WTC11 (cell line): ENCODE results near the gene LLGL1. TPM values are rescaled to one million over a fixed set of nuclear protein-coding genes. Genes with fewer than 3 reads are reported as not detected.
A peak's percentile ranks its signal among the peaks of the same experiment; 100 is the strongest.

Source experiments
- ATAC-seq: fragments of 200-7000 bp; cut with Tn5 transposase; 2 replicates; pipeline ENCODE4 v1.10.0; 2021; ENCODE audit warnings: mild to moderate bottlenecking, moderate library complexity
- CTCF ChIA-PET: fragments of 300-600 bp; sonication (Branson Sonifier 250); formaldehyde crosslinking; loops from one replicate; lab custom pipeline; 2021; ENCODE audit warnings: antibody characterized with exemption; lab: Charles Lee
- POLR2A ChIA-PET: fragments of 350-600 bp; sonication (Branson Sonifier 250); formaldehyde crosslinking; loops from one replicate; lab custom pipeline; 2021; ENCODE audit warnings: antibody characterized with exemption; lab: Charles Lee
- DNase-seq: peaks from one replicate; pipeline ENCODE4 v3.0.0; 2021; ENCODE audit warnings: low spot score
- H3K27ac Mint-ChIP-seq: 2 replicates; pipeline ENCODE4 v1.8.0; 2021; ENCODE audit warnings: mixed read lengths
- H3K27me3 Mint-ChIP-seq: 2 replicates; pipeline ENCODE4 v1.8.0; 2021; ENCODE audit warnings: low read depth, mild to moderate bottlenecking, moderate library complexity, mixed read lengths
- H3K36me3 Mint-ChIP-seq: 2 replicates; pipeline ENCODE4 v1.8.0; 2021; ENCODE audit warnings: mixed read lengths
- H3K4me1 Mint-ChIP-seq: 2 replicates; pipeline ENCODE4 v1.8.0; 2022; ENCODE audit warnings: mixed read lengths
- H3K4me3 Mint-ChIP-seq: 2 replicates; pipeline ENCODE4 v1.8.0; 2021; ENCODE audit warnings: mild to moderate bottlenecking, moderate library complexity, mixed read lengths
- H3K9me3 Mint-ChIP-seq: 2 replicates; pipeline ENCODE4 v1.8.0; 2021; ENCODE audit warnings: mixed read lengths
- ATF2 ChIP-seq: sonication (generic); formaldehyde crosslinking; IDR thresholded peaks from 2 replicates; pipeline ENCODE4 v1.8.1; 2022; ENCODE audit warnings: low read depth, missing genetic modification reagents, borderline replicate concordance
- CREM ChIP-seq: sonication (generic); formaldehyde crosslinking; IDR thresholded peaks from 2 replicates; pipeline ENCODE4 v1.8.1; 2022; ENCODE audit warnings: mild to moderate bottlenecking, missing genetic modification reagents, moderate library complexity
- E2F4 ChIP-seq: sonication (generic); formaldehyde crosslinking; IDR thresholded peaks from 2 replicates; pipeline ENCODE4 v1.8.1; 2022; ENCODE audit warnings: low read depth, mild to moderate bottlenecking, moderate library complexity, missing genetic modification reagents, borderline replicate concordance
- ERG ChIP-seq: fragments of 250-450 bp; sonication (Bioruptor Pico); IDR thresholded peaks from 2 replicates; pipeline ENCODE4 v1.8.0; 2021; ENCODE audit warnings: mild to moderate bottlenecking
- ESRRA ChIP-seq: sonication (generic); formaldehyde crosslinking; IDR thresholded peaks from 2 replicates; pipeline ENCODE4 v1.8.1; 2022; ENCODE audit warnings: mild to moderate bottlenecking, missing genetic modification reagents, borderline replicate concordance
- FOXJ3 ChIP-seq: sonication (generic); formaldehyde crosslinking; IDR thresholded peaks from 2 replicates; pipeline ENCODE4 v1.9.0; 2021; ENCODE audit warnings: missing genetic modification reagents, mild to moderate bottlenecking, borderline replicate concordance
- HMGA2 ChIP-seq: fragments of 250-450 bp; sonication (Bioruptor Pico); IDR thresholded peaks from 2 replicates; pipeline ENCODE4 v1.4.0; 2021; ENCODE audit warnings: mild to moderate bottlenecking, moderate library complexity
- HMGXB4 ChIP-seq: sonication (generic); formaldehyde crosslinking; IDR thresholded peaks from 2 replicates; pipeline ENCODE4 v1.8.1; 2023; ENCODE audit warnings: mild to moderate bottlenecking, moderate library complexity, missing genetic modification reagents
- MLX ChIP-seq: sonication (generic); formaldehyde crosslinking; IDR thresholded peaks from 2 replicates; pipeline ENCODE4 v1.8.1; 2023; ENCODE audit warnings: mild to moderate bottlenecking, missing genetic modification reagents, moderate library complexity
- SOX15 ChIP-seq: fragments of 250-450 bp; sonication (Bioruptor Pico); IDR thresholded peaks from 2 replicates; pipeline ENCODE4 v1.9.0; 2021; ENCODE audit warnings: mild to moderate bottlenecking
- STAT6 ChIP-seq: sonication (generic); formaldehyde crosslinking; conservative IDR thresholded peaks from 2 replicates; pipeline ENCODE4 v1.8.1; 2023; ENCODE audit warnings: mild to moderate bottlenecking, low read depth, missing genetic modification reagents, moderate library complexity
- ZNF263 ChIP-seq: sonication (generic); formaldehyde crosslinking; IDR thresholded peaks from 2 replicates; pipeline ENCODE4 v1.8.1; 2022; ENCODE audit warnings: low read depth, mild to moderate bottlenecking, moderate library complexity, missing genetic modification reagents
- ZNF396 ChIP-seq: fragments of 250-450 bp; sonication (Bioruptor Pico); IDR thresholded peaks from 2 replicates; pipeline ENCODE4 v1.8.0; 2021; ENCODE audit warnings: mild to moderate bottlenecking, moderate library complexity, borderline replicate concordance
- ZNF423 ChIP-seq: fragments of 250-450 bp; sonication (Bioruptor Pico); IDR thresholded peaks from 2 replicates; pipeline ENCODE4 v2.1.2; 2022; ENCODE audit warnings: mild to moderate bottlenecking, moderate library complexity
- total RNA-seq: library from RNA; stranded (reverse); gene quantifications from 3 replicates; pipeline ENCODE4 v1.2.3, GENCODE V29; 2021

Gene LLGL1
- total RNA-seq, 1 experiment from 2014 or later = 87.8 TPM

- ChIA-PET POLR2A (interaction anchor here (1.0 kb wide), 1 partner anchor 22 kb away, joined by 3 read pairs; no protein-coding TSS in a partner anchor), CTCF (no interaction called here)
- Mint-ChIP-seq H3K9me3 (no peaks in the 10 kb centered on the region), H3K4me3 (no peak overlapping the region), H3K27me3 (no peaks in the 10 kb centered on the region), H3K36me3 (peaks cover 31% of the 10 kb centered on the region), H3K4me1 (no peaks in the 10 kb centered on the region), H3K27ac (no peak overlapping the region)
- ATAC-seq (no peak), DNase-seq (no peak)
- no peak for TF ChIP-seq HMGXB4 (CRISPR knock-in tag)
- TF ChIP-seq CREM (CRISPR knock-in tag) = no peak
- no peak for TF ChIP-seq ATF2 (CRISPR knock-in tag)
- TF ChIP-seq HMGA2 = no peak
Observed at GRCh38 chr17:18237461-18237860, 12.0 kb downstream of the LLGL1 start.

GRCh38 chr17:18238299-18238698, 12.9 kb downstream of the LLGL1 start:
- Mint-ChIP-seq H3K27me3 (no peaks in the 10 kb centered on the region), H3K4me3 (no peak overlapping the region), H3K9me3 (no peaks in the 10 kb centered on the region), H3K4me1 (no peaks in the 10 kb centered on the region), H3K27ac (no peak overlapping the region), H3K36me3 (peaks cover 34% of the 10 kb centered on the region)
- DNase-seq = no peak
- TF ChIP-seq FOXJ3 (CRISPR knock-in tag) = no peak
- TF ChIP-seq ZNF396 (CRISPR knock-in tag) = no peak
- no peak for TF ChIP-seq SOX15 (CRISPR knock-in tag)
- no peak for TF ChIP-seq ZNF263 (CRISPR knock-in tag)
- no peak for TF ChIP-seq MLX (CRISPR knock-in tag)
- POLR2A ChIA-PET = interaction anchor here (1.0 kb wide), 1 partner anchor 21 kb away, joined by 3 read pairs; no protein-coding TSS in a partner anchor
- no peak for ATAC-seq
- CTCF ChIA-PET = no interaction called here

GRCh38 chr17:18240449-18240848, 15.0 kb downstream of the LLGL1 start:
- Mint-ChIP-seq H3K36me3 (peaks cover 29% of the 10 kb centered on the region), H3K27ac (no peak overlapping the region), H3K9me3 (no peaks in the 10 kb centered on the region), H3K4me3 (no peak overlapping the region), H3K27me3 (no peaks in the 10 kb centered on the region), H3K4me1 (peaks cover 2% of the 10 kb centered on the region; the same call in 1 of the 2 replicates)
- ChIA-PET CTCF (no interaction called here), POLR2A (no interaction called here)
- ATAC-seq = no peak
- DNase-seq = no peak
- no peak for TF ChIP-seq ZNF423 (CRISPR knock-in tag)
- no peak for TF ChIP-seq E2F4 (CRISPR knock-in tag)

GRCh38 chr17:18241229-18241871, 15.9 kb downstream of the LLGL1 start:
- Mint-ChIP-seq H3K4me1 (peaks cover 8% of the 10 kb centered on the region), H3K27ac (no peak overlapping the region), H3K4me3 (no peak overlapping the region), H3K27me3 (no peaks in the 10 kb centered on the region), H3K9me3 (no peaks in the 10 kb centered on the region), H3K36me3 (peaks cover 30% of the 10 kb centered on the region)
- CTCF ChIA-PET = no interaction called here
- DNase-seq = peak; percentile 39
- ATAC-seq = peak; percentile 49
- POLR2A ChIA-PET = interaction anchor here (0.9 kb wide), 1 partner anchor 12 kb away, joined by 3 read pairs; no protein-coding TSS in a partner anchor
- TF ChIP-seq HMGXB4 (CRISPR knock-in tag) = no peak
- TF ChIP-seq ESRRA = no peak
- TF ChIP-seq STAT6 (CRISPR knock-in tag) = no peak
- no peak for TF ChIP-seq ERG (CRISPR knock-in tag)
- TF ChIP-seq SOX15 (CRISPR knock-in tag) = no peak
